Nephron (organoid): ENCODE data around the gene ACTR3.

Experiments
- H3K27ac Mint-ChIP-seq, 3 experiments: 2 replicates each; pipeline ENCODE4 v1.8.0; 2020; ENCODE audit warnings: mixed read lengths in 3 of 3, mild to moderate bottlenecking in 2 of 3, moderate library complexity in 1 of 3
- H3K27me3 Mint-ChIP-seq: 2 replicates; pipeline ENCODE4 v1.8.0; 2021; ENCODE audit warnings: low read depth, mild to moderate bottlenecking, moderate library complexity, mixed read lengths
- H3K36me3 Mint-ChIP-seq: 2 replicates; pipeline ENCODE4 v1.8.0; 2020; ENCODE audit warnings: low read depth, mixed read lengths
- H3K4me1 Mint-ChIP-seq: 2 replicates; pipeline ENCODE4 v1.8.0; 2020; ENCODE audit warnings: mixed read lengths
- H3K4me3 Mint-ChIP-seq, 3 experiments: 2 replicates each; pipeline ENCODE4 v1.8.0; 2020; ENCODE audit warnings: mild to moderate bottlenecking in 3 of 3, mixed read lengths in 3 of 3, moderate library complexity in 2 of 3
- H3K9me3 Mint-ChIP-seq: 2 replicates; pipeline ENCODE4 v1.8.0; 2020; ENCODE audit warnings: mixed read lengths
- TF ChIP-seq, protein P1 (sequence below), 3 experiments: fragments of 200-600 bp; sonication (generic); IDR thresholded peaks; one replicate each; pipeline ENCODE4 v1.5.0; 2021; ENCODE audit warnings: antibody characterized with exemption in 3 of 3; ENCODE audit not compliant: unreplicated experiment in 3 of 3

The ACTR3 gene

DNA sequence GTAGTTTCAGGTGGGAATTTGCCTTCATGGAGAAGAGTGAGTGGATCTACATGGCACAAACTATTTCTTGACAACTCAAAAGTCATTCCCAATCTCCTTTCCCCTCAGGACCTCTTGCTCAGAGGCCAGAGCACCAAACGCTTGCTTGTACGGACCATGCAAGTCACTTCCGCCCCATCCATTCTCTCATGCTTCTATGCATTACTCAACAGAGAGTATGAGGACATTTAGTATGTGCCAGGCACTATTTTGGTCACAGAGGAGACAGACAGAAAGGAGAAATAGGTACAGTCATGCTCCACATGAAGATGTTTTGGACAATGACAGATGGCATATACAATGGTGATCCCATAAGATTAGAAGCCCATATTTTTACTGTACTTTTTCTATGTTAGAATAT is 117.5 kb downstream of the ACTR3 start:
- H3K4me3 Mint-ChIP-seq = no peak overlapping the region
- TF ChIP-seq, protein P1, sequence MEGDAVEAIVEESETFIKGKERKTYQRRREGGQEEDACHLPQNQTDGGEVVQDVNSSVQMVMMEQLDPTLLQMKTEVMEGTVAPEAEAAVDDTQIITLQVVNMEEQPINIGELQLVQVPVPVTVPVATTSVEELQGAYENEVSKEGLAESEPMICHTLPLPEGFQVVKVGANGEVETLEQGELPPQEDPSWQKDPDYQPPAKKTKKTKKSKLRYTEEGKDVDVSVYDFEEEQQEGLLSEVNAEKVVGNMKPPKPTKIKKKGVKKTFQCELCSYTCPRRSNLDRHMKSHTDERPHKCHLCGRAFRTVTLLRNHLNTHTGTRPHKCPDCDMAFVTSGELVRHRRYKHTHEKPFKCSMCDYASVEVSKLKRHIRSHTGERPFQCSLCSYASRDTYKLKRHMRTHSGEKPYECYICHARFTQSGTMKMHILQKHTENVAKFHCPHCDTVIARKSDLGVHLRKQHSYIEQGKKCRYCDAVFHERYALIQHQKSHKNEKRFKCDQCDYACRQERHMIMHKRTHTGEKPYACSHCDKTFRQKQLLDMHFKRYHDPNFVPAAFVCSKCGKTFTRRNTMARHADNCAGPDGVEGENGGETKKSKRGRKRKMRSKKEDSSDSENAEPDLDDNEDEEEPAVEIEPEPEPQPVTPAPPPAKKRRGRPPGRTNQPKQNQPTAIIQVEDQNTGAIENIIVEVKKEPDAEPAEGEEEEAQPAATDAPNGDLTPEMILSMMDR (IDR thresholded peaks at IDR 0.05; ENCODE audit: unreplicated experiment in 3 of 3) = no peak
- H3K9me3 Mint-ChIP-seq = no peaks in the 10 kb centered on the region
- peaks cover 4% of the 10 kb centered on the region for H3K27me3 Mint-ChIP-seq
- H3K4me1 Mint-ChIP-seq = no peaks in the 10 kb centered on the region
- H3K27ac Mint-ChIP-seq = no peak overlapping the region
- no peaks in the 10 kb centered on the region for H3K36me3 Mint-ChIP-seq

DNA sequence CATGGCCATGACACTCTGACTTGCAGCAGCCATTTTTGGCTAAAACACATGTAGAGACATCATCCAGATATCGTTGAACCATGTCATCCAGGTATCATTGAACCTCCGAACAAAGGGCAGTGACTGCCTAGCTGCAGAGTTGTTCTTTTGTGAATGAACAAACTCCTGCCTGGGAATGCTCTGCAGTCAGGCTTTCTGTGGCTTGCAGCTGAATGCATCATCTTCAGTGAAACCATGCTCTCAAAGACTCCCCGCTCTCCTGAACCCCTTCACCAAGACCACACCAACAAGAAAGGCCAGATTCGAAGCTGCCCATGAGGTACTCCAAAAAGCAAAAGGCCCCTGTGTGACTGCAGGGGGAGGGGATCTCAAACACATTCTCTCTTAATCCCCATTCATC is 118.8 kb downstream of the ACTR3 start:
- Mint-ChIP-seq H3K27me3 (peaks cover 4% of the 10 kb centered on the region), H3K27ac (no peak overlapping the region), H3K4me3 (no peak overlapping the region), H3K36me3 (no peaks in the 10 kb centered on the region), H3K4me1 (no peaks in the 10 kb centered on the region), H3K9me3 (no peaks in the 10 kb centered on the region)
- TF ChIP-seq, protein P1 (IDR thresholded peaks at IDR 0.05; ENCODE audit: unreplicated experiment in 3 of 3) = no peak

DNA sequence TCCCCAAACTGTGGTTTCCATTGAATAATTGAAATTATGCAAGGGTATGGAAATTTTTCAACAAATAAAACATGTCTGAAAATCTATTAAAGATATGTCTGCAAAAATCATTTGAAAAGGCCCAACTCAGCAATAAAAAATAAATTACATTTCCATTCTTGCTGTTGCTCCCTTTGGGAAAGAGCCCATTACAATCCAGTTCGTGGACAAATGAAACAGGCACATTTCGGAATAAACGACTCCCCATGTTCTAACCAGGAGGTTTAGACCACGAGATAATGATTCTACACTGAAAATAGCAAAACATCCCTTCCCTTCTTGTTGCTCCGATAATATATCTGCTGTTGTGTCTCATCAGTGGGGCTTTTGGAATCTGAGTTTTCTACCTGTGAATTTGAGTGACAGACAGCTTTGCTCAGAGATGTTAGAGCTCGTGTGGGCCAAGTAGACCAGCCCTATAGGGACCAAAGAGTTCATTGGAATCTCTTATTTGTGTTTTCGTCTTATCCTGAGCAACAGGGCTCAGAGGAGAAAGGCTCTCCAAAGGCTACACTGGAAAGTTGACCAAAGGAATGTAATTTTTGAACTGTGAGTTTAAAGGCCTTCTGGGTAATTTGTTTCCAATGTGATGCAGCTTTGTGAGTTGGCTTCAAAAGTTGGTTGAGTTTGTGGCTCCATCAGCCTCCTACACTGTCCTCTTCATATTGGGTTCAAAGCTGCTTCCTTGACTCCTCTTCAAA is 119.5 kb downstream of the ACTR3 start:
- H3K4me1 Mint-ChIP-seq = no peaks in the 10 kb centered on the region
- H3K36me3 Mint-ChIP-seq = no peaks in the 10 kb centered on the region
- H3K27ac Mint-ChIP-seq = no peak overlapping the region
- TF ChIP-seq, protein P1 (IDR thresholded peaks at IDR 0.05; ENCODE audit: unreplicated experiment in 3 of 3) = no peak
- no peaks in the 10 kb centered on the region for H3K9me3 Mint-ChIP-seq
- peaks cover 4% of the 10 kb centered on the region for H3K27me3 Mint-ChIP-seq
- no peak overlapping the region for H3K4me3 Mint-ChIP-seq

DNA sequence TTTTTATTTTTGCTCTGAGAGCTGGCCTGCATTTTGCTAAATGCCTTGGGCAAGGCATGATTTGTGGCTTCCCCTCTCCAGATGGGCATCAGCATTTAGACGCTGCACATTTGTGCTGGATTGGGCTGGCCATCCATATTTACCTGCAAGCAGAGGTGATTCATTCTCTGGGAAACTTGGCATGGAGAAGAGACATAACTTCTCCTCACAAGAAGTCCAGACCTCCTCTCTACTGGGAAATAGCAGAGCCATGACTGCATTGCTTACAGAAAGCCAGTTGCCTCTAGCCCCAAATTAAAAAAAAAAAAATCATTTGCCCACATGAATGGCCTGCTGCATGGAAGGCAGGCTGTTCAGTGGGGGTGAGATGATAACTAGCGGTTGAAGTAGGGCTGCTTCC is 120.1 kb downstream of the ACTR3 start:
- peaks cover 4% of the 10 kb centered on the region for H3K27me3 Mint-ChIP-seq
- H3K4me3 Mint-ChIP-seq = no peak overlapping the region
- no peak overlapping the region for H3K27ac Mint-ChIP-seq
- TF ChIP-seq, protein P1 (IDR thresholded peaks at IDR 0.05; ENCODE audit: unreplicated experiment in 3 of 3) = no peak
- H3K36me3 Mint-ChIP-seq = no peaks in the 10 kb centered on the region
- H3K9me3 Mint-ChIP-seq = peaks cover 2% of the 10 kb centered on the region
- H3K4me1 Mint-ChIP-seq = no peaks in the 10 kb centered on the region

DNA sequence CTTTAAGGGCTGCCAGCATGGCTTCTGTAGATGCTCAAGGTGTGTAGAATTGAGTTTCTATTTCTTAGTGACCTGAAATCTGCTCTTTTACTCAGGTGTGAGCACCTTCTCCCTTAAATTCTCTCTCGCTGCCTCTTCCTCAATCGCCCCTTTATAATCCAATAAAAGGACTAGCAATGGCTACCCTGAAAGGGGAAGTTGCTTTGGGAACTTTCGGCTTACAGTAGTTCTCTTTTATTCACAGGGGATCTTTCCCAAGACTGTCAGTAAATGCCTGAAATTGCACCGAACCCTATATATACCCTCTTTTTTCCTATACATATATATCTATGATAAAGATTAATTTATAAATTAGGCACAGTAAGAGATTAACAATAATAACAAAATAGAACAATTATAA is 121.8 kb downstream of the ACTR3 start:
- Mint-ChIP-seq H3K27ac (no peak overlapping the region), H3K27me3 (peaks cover 4% of the 10 kb centered on the region), H3K4me1 (no peaks in the 10 kb centered on the region), H3K4me3 (no peak overlapping the region), H3K9me3 (peaks cover 8% of the 10 kb centered on the region), H3K36me3 (no peaks in the 10 kb centered on the region)
- TF ChIP-seq, protein P1 (IDR thresholded peaks at IDR 0.05; ENCODE audit: unreplicated experiment in 3 of 3) = no peak
